WTC11 (cell line): ENCODE measurements around the gene RPH3AL. TPM values are rescaled to one million over a fixed set of nuclear protein-coding genes. Genes with fewer than 3 reads are reported as not detected.

Experiments
- ATAC-seq: fragments of 200-7000 bp; cut with Tn5 transposase; 2 replicates; pipeline ENCODE4 v1.10.0; 2021; ENCODE audit warnings: mild to moderate bottlenecking, moderate library complexity
- CTCF ChIA-PET: fragments of 300-600 bp; sonication (Branson Sonifier 250); formaldehyde crosslinking; loops from one replicate; lab custom pipeline; 2021; ENCODE audit warnings: antibody characterized with exemption; lab: Charles Lee
- POLR2A ChIA-PET: fragments of 350-600 bp; sonication (Branson Sonifier 250); formaldehyde crosslinking; loops from one replicate; lab custom pipeline; 2021; ENCODE audit warnings: antibody characterized with exemption; lab: Charles Lee
- DNase-seq: peaks from one replicate; pipeline ENCODE4 v3.0.0; 2021; ENCODE audit warnings: low spot score
- H3K27ac Mint-ChIP-seq: 2 replicates; pipeline ENCODE4 v1.8.0; 2021; ENCODE audit warnings: mixed read lengths
- H3K27me3 Mint-ChIP-seq: 2 replicates; pipeline ENCODE4 v1.8.0; 2021; ENCODE audit warnings: low read depth, mild to moderate bottlenecking, moderate library complexity, mixed read lengths
- H3K36me3 Mint-ChIP-seq: 2 replicates; pipeline ENCODE4 v1.8.0; 2021; ENCODE audit warnings: mixed read lengths
- H3K4me1 Mint-ChIP-seq: 2 replicates; pipeline ENCODE4 v1.8.0; 2022; ENCODE audit warnings: mixed read lengths
- H3K4me3 Mint-ChIP-seq: 2 replicates; pipeline ENCODE4 v1.8.0; 2021; ENCODE audit warnings: mild to moderate bottlenecking, moderate library complexity, mixed read lengths
- H3K9me3 Mint-ChIP-seq: 2 replicates; pipeline ENCODE4 v1.8.0; 2021; ENCODE audit warnings: mixed read lengths
- CREM ChIP-seq: sonication (generic); formaldehyde crosslinking; IDR thresholded peaks from 2 replicates; pipeline ENCODE4 v1.8.1; 2022; ENCODE audit warnings: mild to moderate bottlenecking, missing genetic modification reagents, moderate library complexity
- GABPB1 ChIP-seq: sonication (generic); formaldehyde crosslinking; IDR thresholded peaks from 2 replicates; pipeline ENCODE4 v1.8.1; 2023; ENCODE audit warnings: mild to moderate bottlenecking, missing genetic modification reagents
- GRHL2 ChIP-seq: fragments of 250-450 bp; sonication (Bioruptor Pico); IDR thresholded peaks from 2 replicates; pipeline ENCODE4 v1.8.0; 2022; ENCODE audit warnings: mild to moderate bottlenecking, moderate library complexity; ENCODE audit not compliant: insufficient replicate concordance, severe bottlenecking
- HMGA2 ChIP-seq: fragments of 250-450 bp; sonication (Bioruptor Pico); IDR thresholded peaks from 2 replicates; pipeline ENCODE4 v1.4.0; 2021; ENCODE audit warnings: mild to moderate bottlenecking, moderate library complexity
- IRF2 ChIP-seq: sonication (generic); formaldehyde crosslinking; IDR thresholded peaks from 2 replicates; pipeline ENCODE4 v1.8.0; 2022; ENCODE audit warnings: low read depth, missing genetic modification reagents, borderline replicate concordance
- MYBL2 ChIP-seq: sonication (generic); formaldehyde crosslinking; IDR thresholded peaks from 2 replicates; pipeline ENCODE4 v1.8.1; 2023; ENCODE audit warnings: mild to moderate bottlenecking, moderate library complexity, missing genetic modification reagents
- NFATC4 ChIP-seq: fragments of 250-450 bp; sonication (Bioruptor Pico); IDR thresholded peaks from 2 replicates; pipeline ENCODE4 v1.9.0; 2021; ENCODE audit warnings: mild to moderate bottlenecking
- NR2C2 ChIP-seq: sonication (generic); formaldehyde crosslinking; IDR thresholded peaks from 2 replicates; pipeline ENCODE4 v1.8.0; 2022; ENCODE audit warnings: mild to moderate bottlenecking, missing genetic modification reagents
- NR3C1 ChIP-seq: sonication (generic); formaldehyde crosslinking; conservative IDR thresholded peaks from 2 replicates; pipeline ENCODE4 v1.8.1; 2023; ENCODE audit warnings: low read depth, mild to moderate bottlenecking, missing genetic modification reagents
- RORB ChIP-seq: fragments of 250-450 bp; sonication (Bioruptor Pico); IDR thresholded peaks from 2 replicates; pipeline ENCODE4 v1.9.0; 2021; ENCODE audit warnings: mild to moderate bottlenecking
- ZNF232 ChIP-seq: sonication (generic); formaldehyde crosslinking; IDR thresholded peaks from 2 replicates; pipeline ENCODE4 v1.8.0; 2022; ENCODE audit warnings: mild to moderate bottlenecking, missing genetic modification reagents
- ZNF416 ChIP-seq: fragments of 250-450 bp; sonication (Bioruptor Pico); IDR thresholded peaks from 2 replicates; pipeline ENCODE4 v1.9.0; 2021; ENCODE audit warnings: mild to moderate bottlenecking, inconsistent platforms
- ZNF671 ChIP-seq: fragments of 250-450 bp; sonication (Bioruptor Pico); IDR thresholded peaks from 2 replicates; pipeline ENCODE4 v1.8.0; 2021; ENCODE audit warnings: mild to moderate bottlenecking
- total RNA-seq: library from RNA; stranded (reverse); gene quantifications from 3 replicates; pipeline ENCODE4 v1.2.3, GENCODE V29; 2021
- TF ChIP-seq, protein P1 (sequence below): fragments of 250-450 bp; sonication (Bioruptor Pico); IDR thresholded peaks from 2 replicates; pipeline ENCODE4 v2.1.2; 2022; ENCODE audit warnings: mild to moderate bottlenecking, moderate library complexity
- TF ChIP-seq, protein P2 (sequence below): fragments of 250-450 bp; sonication (Bioruptor Pico); IDR thresholded peaks from 2 replicates; pipeline ENCODE4 v1.9.0; 2021; ENCODE audit warnings: mild to moderate bottlenecking
- TF ChIP-seq, protein P3 (sequence below): fragments of 250-450 bp; sonication (Bioruptor Pico); IDR thresholded peaks from 2 replicates; pipeline ENCODE4 v1.9.0; 2021; ENCODE audit warnings: moderate library complexity, mild to moderate bottlenecking, inconsistent platforms, borderline replicate concordance
- TF ChIP-seq, protein P4 (sequence below): sonication (generic); formaldehyde crosslinking; IDR thresholded peaks from 2 replicates; pipeline ENCODE4 v1.8.1; 2022; ENCODE audit warnings: low read depth, mild to moderate bottlenecking, moderate library complexity, missing genetic modification reagents, borderline replicate concordance

RPH3AL gene
- total RNA-seq, 1 experiment from 2014 or later, result 2.0 TPM

DNA sequence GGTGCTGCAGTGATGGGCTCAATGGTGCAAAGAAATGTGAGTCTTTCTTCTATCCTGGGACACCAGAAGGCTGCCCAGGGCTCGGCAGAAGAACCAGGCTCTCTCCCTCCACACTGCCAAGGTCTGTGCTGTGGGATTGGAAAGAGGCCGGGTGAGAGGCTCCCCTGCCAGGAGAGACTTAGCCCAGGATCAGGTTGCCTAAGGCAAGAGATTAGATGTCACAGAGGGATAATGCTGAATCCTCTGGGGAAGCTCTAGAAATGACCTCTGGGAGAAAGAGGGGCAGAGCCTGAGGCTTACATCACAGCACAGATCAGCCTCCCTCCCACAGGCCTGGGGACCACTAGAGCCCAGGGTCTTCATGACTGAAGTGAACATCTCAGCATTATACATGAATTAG is 165.5 kb downstream of the RPH3AL start:
- DNase-seq, result no peak
- CTCF ChIA-PET, result no interaction called here
- Mint-ChIP-seq H3K36me3 (no peaks in the 10 kb centered on the region), H3K27me3 (peaks cover 27% of the 10 kb centered on the region), H3K4me1 (peaks cover 8% of the 10 kb centered on the region), H3K27ac (no peak overlapping the region), H3K9me3 (no peaks in the 10 kb centered on the region), H3K4me3 (no peak overlapping the region)
- POLR2A ChIA-PET, result no interaction called here
- TF ChIP-seq RORB (CRISPR knock-in tag) (no peak), ZNF232 (CRISPR knock-in tag) (no peak), CREM (no peak), GABPB1 (CRISPR knock-in tag) (no peak), IRF2 (no peak), NR3C1 (CRISPR knock-in tag) (no peak)
- TF ChIP-seq, protein P1, sequence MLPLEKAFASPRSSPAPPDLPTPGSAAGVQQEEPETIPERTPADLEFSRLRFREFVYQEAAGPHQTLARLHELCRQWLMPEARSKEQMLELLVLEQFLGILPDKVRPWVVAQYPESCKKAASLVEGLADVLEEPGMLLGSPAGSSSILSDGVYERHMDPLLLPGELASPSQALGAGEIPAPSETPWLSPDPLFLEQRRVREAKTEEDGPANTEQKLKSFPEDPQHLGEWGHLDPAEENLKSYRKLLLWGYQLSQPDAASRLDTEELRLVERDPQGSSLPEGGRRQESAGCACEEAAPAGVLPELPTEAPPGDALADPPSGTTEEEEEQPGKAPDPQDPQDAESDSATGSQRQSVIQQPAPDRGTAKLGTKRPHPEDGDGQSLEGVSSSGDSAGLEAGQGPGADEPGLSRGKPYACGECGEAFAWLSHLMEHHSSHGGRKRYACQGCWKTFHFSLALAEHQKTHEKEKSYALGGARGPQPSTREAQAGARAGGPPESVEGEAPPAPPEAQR, result no peak
- TF ChIP-seq, protein P2, sequence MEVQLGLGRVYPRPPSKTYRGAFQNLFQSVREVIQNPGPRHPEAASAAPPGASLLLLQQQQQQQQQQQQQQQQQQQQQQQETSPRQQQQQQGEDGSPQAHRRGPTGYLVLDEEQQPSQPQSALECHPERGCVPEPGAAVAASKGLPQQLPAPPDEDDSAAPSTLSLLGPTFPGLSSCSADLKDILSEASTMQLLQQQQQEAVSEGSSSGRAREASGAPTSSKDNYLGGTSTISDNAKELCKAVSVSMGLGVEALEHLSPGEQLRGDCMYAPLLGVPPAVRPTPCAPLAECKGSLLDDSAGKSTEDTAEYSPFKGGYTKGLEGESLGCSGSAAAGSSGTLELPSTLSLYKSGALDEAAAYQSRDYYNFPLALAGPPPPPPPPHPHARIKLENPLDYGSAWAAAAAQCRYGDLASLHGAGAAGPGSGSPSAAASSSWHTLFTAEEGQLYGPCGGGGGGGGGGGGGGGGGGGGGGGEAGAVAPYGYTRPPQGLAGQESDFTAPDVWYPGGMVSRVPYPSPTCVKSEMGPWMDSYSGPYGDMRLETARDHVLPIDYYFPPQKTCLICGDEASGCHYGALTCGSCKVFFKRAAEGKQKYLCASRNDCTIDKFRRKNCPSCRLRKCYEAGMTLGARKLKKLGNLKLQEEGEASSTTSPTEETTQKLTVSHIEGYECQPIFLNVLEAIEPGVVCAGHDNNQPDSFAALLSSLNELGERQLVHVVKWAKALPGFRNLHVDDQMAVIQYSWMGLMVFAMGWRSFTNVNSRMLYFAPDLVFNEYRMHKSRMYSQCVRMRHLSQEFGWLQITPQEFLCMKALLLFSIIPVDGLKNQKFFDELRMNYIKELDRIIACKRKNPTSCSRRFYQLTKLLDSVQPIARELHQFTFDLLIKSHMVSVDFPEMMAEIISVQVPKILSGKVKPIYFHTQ, result no peak
- TF ChIP-seq, protein P3, sequence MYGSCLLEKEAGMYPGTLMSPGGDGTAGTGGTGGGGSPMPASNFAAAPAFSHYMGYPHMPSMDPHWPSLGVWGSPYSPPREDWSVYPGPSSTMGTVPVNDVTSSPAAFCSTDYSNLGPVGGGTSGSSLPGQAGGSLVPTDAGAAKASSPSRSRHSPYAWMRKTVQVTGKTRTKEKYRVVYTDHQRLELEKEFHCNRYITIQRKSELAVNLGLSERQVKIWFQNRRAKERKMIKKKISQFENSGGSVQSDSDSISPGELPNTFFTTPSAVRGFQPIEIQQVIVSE, result no peak
- ATAC-seq, result no peak

DNA sequence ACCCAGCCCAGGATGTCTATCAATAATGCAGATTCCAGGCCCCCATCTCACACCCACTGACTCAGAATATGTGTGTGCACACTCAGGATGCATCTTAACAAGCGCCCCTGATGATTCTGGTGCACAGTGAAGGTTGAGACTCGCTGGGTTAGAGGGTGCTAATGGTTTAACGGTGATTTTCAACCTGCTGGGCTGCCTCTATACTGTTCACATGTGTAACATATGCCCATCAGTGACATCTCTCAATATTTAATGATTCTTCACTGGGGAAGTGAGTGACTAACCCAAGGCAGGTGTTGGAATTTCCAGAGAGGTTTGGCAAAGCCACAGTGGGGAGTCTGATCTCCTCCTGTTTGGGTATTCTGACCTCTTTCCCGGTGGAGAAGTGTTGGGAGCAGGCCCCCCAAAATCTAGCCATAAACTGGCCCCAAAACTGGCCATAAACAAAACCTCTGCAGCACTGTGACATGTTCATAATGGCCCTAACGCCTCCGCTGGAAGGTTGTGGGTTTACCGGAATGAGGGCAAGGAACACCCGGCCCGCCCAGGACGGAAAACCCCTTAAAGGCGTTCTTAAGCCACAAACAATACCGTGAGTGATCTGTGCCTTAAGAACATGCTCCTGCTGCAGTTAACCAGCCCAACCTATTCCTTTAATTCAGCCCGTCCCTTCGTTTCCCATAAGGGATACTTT is 167.0 kb downstream of the RPH3AL start:
- Mint-ChIP-seq H3K4me1 (peaks cover 12% of the 10 kb centered on the region), H3K27ac (no peak overlapping the region), H3K36me3 (no peaks in the 10 kb centered on the region), H3K4me3 (no peak overlapping the region), H3K9me3 (no peaks in the 10 kb centered on the region), H3K27me3 (peaks cover 32% of the 10 kb centered on the region)
- POLR2A ChIA-PET, result no interaction called here
- ATAC-seq (no peak), DNase-seq (no peak)
- CTCF ChIA-PET, result no interaction called here
- TF ChIP-seq MYBL2 (CRISPR knock-in tag) (no peak), ZNF671 (CRISPR knock-in tag) (no peak), HMGA2 (CRISPR knock-in tag) (no peak), ZNF416 (no peak), NR2C2 (CRISPR knock-in tag) (no peak), ZNF232 (CRISPR knock-in tag) (no peak), GRHL2 (CRISPR knock-in tag) (no peak), NFATC4 (CRISPR knock-in tag) (no peak)
- TF ChIP-seq, protein P2, result no peak
- TF ChIP-seq, protein P4, sequence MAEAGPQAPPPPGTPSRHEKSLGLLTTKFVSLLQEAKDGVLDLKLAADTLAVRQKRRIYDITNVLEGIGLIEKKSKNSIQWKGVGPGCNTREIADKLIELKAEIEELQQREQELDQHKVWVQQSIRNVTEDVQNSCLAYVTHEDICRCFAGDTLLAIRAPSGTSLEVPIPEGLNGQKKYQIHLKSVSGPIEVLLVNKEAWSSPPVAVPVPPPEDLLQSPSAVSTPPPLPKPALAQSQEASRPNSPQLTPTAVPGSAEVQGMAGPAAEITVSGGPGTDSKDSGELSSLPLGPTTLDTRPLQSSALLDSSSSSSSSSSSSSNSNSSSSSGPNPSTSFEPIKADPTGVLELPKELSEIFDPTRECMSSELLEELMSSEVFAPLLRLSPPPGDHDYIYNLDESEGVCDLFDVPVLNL (CRISPR knock-in tag), result no peak
